ENCODE results near the gene ZBTB2.

ZBTB2 gene, protein sequence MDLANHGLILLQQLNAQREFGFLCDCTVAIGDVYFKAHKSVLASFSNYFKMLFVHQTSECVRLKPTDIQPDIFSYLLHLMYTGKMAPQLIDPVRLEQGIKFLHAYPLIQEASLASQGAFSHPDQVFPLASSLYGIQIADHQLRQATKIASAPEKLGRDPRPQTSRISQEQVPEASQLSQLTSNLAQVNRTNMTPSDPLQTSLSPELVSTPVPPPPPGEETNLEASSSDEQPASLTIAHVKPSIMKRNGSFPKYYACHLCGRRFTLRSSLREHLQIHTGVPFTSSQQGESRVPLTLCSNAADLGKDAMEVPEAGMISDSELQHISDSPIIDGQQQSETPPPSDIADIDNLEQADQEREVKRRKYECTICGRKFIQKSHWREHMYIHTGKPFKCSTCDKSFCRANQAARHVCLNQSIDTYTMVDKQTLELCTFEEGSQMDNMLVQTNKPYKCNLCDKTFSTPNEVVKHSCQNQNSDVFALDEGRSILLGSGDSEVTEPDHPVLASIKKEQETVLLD

DNA sequence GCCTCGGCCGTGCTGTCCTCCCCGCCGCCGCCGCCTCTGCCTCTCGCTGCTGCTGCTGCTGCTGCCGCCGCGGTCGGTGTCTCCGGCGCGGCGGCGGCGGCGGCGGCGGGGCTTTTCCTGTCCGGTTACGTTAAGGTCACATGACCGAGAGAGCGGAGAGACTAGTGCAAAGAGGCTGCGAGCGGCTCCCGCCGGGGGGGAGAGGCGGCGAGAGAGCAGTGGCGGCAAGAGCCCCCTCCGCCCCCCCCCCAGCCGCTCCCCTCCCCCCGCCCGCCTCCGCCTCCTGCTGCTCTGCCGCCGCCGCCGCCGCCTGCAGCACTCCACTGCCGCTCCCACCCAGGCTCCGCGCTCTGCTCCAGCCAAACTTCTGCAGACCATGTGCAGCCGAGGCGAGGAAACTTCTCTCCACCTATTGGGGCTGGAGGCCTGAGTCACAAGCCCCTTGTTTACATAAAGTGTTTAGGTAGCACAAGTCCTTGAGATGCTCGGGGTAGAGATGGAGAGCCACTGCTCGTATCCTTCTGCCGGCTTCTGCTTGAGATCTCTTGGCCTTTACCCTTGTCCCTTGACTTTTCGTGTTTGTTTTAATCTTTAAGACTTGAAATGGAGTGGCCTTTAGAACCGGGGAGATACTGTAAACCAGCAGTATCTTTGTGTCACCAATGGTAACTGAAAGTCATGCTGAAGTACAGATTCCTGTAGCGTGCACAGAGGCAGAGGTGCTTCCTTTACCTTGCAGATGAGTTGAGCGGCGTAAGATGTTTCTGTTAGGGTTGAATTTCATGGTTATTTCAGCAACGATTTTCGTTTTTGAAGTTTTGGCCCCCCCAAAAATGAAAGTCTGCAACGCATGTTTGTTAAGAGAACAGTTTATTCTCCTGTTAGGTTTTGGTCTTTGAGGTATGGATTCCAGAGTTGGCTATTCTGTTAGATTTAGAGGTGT is at the start of gene ZBTB2:
ZBTB2 (minus strand) TSS at position 89 of the 943 bp plus-strand sequence. CDS start 17,922 bp downstream, outside the sequence.
- DNase-seq = peak; percentile 86

DNA sequence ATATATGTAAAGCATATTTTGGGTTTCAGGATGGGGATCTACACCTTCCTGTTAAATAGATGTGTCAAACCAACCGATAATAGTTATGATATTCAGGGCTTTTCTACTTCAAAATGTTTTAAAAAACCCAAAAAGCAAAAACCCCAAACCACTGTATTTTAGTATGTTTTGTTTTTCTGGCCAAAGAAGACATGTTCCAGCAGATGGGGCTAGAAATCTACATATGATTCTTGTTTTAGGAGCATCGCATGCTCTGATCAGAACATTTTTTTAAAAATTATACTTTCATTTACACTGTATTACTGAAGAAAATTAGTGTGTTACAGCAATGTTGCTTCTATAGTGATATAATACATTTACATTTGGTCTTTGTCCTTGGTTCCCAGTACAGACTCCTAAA is 49.6 kb upstream of the ZBTB2 start:
- peak; percentile 54 for DNase-seq

DNA sequence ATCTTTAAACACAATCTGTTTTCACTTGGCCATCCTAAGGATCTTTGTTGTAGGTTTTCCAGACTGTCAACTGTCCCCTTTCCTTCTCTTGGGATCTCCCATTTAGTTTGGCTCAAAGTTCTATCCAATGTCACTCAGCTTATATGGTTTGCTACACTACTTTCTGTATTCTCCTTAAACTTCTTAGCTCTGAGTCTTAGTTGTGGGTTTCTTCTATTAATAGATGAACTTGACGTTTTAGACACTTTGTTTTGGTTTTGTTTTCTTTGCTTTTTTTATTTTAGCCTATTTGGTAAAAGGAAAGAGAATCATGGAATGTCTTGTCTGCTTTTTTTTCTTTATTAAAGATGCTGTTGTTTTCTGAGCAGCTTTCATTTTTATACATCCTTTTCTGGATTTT is 49.1 kb upstream of the ZBTB2 start:
- no peak for DNase-seq

DNA sequence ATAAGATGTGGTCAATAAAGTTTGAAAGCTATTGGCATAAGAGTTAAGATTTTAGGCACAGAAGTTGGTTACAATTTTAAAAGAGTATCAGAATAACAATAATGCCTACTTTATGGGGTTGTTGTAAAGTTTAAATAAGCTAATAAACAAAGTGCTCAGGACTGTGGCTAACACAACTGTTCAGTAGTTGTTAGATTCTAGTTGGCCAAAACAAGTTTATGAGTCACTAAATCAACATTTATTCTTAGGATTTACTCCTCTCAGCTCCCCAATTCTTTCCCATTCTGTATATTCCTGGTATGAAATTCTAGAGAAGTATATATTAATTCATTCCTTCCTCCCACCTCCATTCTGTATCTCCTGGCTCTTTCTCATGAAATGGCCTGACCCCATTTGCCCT is 46.0 kb upstream of the ZBTB2 start:
- DNase-seq = no peak

DNA sequence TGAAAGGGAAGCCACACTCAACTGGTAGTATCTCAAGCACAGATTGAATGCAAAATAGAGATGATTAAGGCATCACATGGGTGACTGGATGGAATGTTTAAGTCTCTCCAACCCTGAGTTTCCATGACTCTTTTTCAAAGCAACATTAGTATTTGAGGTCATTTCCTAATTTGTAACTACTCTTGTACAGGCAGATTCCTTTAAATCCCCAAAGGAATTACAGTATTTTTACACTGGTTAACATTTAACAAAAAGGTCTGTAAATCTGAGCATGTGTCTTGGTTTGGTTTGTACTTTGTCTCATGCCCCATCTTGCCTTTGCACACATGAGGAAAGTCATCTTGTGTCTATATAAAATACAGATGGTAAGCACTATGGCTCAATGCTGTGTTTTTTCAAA is 45.4 kb upstream of the ZBTB2 start:
- DNase-seq = no peak

DNA sequence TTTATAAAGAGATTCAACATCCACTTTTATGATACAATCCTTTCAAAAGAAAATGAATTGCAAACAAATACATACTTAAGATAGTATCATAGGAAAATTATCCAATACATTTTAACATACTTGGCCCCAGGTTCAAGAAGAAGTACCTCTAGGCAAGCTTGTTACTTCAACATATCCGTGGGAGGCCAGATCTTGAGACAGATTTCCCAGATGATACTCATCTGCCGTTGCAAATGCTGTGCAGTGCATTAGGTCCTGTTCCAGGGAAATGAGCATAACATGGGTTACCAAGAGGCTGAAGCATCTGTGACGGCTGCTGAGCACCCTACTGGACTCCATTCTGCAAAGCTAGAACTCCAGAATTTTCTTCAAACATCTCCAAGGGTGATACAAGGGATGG is 44.9 kb upstream of the ZBTB2 start:
- no peak for DNase-seq

DNA sequence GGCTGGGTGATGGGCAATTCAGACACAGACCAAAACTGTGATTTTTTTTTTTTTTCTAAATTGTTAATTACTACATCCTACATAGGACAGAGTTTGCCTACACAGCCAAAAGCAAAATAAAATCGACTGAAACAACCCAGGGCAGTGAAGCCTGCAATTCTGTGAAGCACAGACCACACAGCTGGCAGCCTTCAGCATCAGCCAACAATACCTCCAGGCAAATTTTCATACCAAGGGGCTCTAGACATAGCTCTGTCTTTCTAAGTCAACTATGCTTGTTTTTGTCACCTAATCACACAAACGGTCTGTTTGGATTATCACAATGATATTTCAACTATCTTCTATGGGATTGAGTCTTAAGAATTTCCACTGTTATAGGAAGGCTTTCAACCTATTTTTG is 43.0 kb upstream of the ZBTB2 start:
- no peak for DNase-seq

DNA sequence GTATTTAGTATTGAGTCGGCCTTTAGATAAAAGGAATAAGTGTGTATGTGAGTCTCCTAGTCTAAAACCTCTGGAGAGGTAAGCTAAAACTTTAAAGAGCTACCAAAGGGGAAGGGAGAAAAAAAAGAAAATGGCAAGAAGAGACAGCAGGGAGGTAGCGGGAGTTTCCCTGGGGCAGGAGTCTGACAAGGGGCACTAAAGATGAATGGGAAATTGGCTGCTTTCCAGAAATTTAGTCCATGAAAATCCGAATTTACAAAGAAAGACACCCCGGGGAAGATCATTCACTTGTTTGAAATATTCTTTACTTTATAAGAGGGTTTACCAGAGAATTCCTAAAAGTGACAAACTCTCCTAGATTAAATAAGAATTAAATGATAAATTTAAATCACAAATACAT is 41.3 kb upstream of the ZBTB2 start:
- DNase-seq = no peak

DNA sequence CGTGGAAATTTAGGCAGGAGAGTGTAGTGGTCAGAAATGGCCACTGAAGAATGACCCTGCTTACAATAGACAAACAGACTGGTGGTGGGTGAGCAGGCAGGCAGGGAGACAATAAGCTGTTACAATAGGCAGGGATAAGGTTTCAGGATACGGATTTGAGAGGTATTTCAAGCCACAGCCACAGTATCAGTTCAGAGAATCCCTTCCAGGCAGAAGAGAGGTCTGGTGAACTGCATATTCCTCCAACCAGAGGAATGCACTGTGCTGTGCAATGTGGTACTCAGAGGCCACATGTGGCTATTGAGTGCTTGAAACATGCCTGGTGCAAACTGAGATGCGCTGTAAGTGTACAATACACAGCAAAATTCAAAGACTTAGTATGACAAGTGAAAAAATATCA is 40.0 kb upstream of the ZBTB2 start:
- no peak for DNase-seq

DNA sequence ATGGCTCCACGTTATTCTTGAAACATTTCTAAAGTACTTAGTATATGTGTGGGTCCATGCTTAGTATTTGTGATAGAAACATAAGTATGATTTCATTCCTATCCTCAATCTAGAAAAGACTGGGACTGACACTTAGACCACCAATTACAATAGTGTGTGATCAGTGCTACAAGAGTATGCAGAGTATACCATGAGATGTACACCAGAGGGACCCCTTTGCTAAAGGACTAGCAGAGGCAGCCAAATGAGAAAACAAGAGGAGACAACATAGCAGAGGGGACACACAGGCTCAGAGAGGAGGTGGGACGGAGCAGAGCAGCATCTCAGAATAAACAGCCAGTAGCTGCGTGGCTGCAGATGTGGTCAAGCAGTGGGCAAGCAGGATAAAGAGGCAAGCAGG is 39.5 kb upstream of the ZBTB2 start:
- no peak for DNase-seq

DNA sequence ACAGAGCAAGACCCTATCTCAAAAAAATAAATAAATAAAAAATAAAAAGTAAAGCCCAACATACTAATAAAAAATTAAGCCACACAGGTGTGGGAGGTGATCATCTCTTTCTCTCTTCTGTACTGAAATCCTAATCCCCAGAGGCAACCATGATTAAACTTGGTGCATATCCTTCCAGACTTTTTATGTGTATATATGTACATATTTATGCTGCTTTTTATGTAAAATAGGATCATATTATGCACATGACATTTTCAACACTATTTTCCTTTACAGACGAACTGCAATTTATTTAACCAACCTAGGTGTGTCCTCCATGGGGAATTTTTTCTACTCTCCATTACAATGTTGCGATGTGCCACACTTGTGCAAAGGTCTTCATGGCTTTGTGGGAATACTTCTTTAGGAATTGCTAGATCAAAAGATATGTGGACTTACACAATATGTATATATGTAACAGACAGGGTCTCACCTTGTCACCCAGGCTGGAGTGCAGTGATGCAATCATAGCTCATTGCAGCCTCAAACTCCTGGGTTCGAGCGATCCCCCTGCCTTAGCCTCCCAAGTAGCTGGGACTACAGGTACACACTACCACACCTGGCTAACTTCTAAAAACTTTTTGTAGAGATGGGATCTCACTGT is 36.9 kb upstream of the ZBTB2 start:
- DNase-seq = no peak

DNA sequence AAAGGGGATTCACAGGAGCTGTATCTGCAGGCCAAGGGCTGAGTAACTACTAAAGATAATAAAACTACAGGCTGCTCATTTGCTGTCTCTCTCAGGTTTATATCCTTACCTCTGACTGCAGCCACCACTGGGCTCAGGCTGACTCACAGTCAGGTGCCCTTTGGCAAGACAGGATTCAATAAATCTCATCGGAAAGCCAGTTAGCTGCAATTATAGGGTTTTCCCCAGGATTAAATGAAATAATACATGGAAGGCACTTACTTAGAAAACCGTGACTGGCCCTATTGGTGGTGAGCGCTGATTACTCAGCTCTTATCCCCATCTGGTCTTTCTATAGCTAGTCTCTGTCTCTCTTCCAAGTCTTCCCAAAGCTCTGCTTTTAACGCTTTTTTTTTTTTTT is 34.2 kb upstream of the ZBTB2 start:
- DNase-seq = no peak

DNA sequence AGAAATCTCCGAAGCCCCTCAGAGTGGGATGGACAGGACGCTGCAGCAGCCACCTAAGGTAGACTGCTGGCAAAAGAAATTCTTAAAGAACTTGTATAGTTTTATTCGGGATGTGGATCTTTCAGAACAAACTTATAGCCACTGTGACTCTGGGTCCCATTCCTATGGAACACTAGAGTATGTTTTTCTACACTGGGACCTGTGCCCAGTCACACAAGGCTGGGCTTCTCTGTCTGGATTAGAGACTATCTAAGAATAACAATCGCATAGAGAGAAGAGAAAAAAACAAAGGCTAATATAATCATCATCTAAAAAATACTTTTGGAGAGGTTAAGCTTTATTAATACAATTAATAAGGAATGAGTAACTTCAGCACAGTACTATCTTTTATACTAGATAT is 31.6 kb upstream of the ZBTB2 start:
- no peak for DNase-seq

DNA sequence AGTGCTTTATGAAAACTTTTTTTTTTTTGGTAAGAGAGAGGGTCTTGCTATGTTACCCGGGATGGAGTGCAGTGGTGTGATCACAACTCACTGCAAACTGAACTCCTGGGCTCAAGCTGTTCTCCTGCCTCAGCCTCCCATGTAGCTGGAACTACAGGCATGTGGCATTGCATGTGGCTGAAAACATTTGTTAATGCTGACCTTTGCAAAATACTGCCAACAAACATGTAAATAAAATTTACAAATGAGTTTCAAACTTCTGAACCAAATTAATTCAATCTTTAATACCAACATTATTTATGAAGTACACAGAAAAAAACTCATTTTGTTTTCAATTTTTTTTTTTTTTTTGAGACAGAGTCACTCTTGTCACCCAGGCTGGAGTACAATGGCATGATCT is 26.1 kb upstream of the ZBTB2 start:
- no peak for DNase-seq

DNA sequence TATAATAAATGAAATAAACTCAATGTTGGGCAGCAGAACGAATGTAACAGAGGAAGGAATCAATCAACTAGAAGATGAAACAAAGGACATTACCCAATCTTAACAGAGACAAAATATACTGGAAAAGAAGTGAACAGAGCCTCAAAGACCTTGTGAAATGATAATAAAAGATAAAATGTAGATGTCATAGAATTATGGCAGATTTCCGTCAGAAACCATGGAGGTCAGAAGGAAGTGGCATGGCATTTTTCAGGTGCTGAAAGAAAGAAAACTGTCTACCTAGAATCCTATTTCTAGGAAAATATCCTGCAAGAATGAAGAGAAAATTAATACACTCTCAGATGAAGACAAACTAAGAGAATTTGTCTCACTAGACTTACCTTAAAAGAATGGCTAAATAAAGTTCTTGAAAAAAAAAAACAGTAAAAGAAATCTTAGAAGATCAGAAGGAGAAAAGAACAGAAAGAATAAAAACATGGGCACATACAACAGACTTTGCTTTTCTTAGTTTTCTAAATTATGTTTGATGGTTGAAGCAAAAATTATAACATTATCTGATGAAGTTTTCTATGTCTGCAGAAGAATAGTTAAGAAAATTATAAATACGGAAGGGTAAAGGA is 23.4 kb upstream of the ZBTB2 start:
- no peak for DNase-seq

DNA sequence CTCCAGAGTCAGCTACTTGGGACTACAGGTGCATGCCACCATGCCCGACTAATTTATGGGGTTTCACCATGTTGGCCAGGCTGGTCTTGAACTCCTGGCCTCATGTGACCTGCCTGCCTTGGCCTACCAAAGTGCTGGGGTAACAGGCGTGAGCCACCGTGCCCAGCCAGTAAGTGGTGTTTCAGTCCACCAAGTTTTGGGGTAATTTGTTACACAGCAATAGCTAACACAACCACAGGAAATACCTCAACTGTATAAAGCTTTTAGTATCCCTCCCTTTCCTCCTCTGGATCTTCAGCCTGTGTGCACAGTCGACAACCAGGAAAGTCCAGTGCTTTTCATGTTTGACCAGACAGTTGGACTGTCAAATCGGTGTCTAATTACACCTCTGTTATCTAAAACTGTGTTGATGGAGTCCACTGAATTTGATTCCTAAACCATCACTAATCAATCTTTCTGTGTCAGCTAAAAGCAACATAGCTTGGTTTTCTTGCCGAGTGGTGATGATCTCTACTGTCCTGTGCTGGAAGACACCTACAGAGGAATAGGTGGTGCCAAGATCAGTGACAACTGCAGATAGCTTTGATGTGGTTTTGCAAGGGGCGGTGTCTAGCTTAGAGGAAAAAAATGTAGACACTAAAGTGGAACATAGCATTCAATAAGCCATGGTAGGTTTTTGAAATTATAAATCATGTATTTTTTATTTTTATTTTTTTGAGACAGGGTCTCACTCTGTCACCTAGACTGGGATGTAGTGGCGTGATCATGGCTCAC is 22.2 kb upstream of the ZBTB2 start:
- peak; percentile 83 for DNase-seq

DNA sequence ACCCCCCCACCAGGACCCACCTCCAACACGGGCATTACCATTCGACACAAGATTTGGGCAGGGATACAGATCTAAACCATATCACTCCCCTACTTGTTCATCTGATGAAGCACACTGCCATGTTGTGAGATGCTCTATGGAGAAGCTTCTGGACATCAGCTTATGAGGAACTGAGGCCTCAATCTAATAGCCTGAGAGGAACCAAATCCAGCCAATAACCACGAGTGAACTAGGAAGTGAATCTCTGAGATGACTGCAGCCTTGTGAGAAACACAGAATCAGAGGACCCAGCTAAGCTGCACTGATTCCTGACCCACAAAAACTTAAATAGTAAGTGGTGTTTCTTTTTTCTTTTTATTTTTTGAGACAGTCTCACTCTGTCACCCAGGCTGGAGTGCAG is 21.6 kb upstream of the ZBTB2 start:
- DNase-seq = no peak

DNA sequence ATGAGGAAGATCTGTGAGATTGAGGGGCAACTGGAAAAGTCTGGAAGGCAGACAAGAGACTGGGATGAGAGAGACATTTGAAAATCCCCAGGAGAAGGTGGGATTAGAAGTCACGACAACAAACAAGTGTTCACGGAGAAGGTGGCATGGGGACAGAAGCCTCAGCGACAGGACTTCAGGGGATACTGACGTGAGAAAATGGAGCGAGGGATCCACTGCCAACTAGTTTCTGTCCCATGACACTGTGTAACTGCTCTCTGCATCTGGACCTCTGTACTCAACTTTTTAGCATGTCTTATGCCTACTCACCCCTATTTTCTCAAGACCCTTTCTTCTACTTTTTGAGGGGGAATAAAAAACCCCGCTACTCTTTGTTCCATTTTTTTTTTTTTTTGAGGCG is 18.3 kb upstream of the ZBTB2 start:
- no peak for DNase-seq

DNA sequence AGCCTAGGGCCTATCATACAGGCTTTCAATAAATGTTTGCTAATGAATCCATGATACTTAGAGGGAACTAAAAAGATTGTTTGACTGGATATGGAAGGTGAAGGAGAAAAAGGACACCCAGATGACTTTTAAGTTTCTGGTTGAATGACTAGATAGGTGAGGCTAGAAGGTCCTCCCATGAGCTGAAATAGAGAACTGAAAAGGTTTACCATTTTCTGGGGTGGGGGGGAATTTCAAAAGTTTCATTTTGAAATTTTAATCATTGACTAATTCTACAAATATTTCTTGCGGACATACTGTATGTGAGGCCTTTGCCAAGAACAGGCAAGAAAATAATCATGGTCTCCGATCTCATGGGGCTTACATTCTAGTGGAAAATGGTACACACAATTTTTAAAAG is 17.9 kb upstream of the ZBTB2 start:
- DNase-seq = no peak

DNA sequence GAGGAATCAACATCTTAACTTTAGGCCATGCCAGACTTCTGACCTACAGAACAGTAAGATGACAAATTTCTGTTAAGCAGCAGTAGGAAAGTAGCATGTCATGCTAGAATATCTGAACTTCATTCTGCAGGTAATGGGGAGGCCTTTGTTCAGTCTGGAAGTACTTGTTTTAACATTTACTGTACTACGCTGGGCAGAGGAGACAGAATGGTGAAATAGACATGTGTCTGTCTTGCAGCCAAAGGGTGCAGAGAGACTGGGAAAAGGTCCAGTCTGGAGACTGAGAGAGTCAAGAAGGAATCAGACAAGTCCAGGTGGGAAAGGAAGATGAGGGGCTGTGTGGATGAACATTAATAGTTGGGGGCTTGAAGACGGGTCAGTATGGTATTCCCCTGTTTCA is 17.5 kb upstream of the ZBTB2 start:
- DNase-seq = no peak

DNA sequence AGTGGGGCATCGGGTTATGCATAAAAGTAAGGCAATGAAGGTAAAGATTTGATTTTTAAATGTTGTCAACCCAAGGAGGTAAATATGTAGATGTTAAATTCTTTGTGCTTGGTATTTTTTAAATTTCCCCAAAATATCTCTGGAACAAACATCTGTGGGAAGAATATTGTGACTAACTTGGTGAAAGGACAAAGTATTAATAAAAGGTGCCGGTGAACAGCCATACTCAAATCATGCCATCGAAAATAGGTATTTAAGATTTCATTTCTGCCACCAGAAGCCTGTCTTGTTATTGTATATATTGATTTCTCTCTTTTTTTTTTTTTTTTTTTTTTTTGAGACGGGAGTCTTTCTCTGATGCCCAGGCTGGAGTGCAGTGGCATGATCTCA is 12.6 kb upstream of the ZBTB2 start:
- DNase-seq = no peak

DNA sequence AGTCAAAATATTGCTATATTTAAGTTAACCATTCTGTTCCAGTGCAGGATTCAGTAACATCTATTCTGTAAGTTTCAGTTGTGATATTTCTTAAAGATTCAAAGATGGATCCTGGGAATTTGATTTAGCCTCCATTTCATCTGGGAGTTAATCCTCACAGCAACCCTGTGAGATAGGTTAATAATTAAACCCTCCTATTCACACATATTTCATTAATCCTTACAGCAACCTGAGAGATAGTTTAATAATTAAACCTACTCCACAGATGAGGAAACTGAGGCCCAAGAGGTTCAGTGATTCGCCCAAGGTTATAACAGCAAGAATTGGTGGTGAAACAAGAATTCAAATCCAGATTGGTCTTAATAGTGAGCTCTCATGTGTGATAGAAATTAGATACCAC is 10.9 kb upstream of the ZBTB2 start:
- no peak for DNase-seq
